GM19372 (cell line): ENCODE data around the gene CYP17A1.
"Not testable (repeated sequence)": the region's sequence is repeated elsewhere in the genome, so short reads cannot be mapped to it uniquely, and the experiment has no call there.

Experiments used
- ATAC-seq: cut with Tn5 transposase; IDR thresholded peaks from one replicate; pipeline ENCODE4 v1.9.1; 2021; ENCODE audit warnings: mild to moderate bottlenecking, low read depth, moderate library complexity; ENCODE audit not compliant: unreplicated experiment

The CYP17A1 gene

DNA sequence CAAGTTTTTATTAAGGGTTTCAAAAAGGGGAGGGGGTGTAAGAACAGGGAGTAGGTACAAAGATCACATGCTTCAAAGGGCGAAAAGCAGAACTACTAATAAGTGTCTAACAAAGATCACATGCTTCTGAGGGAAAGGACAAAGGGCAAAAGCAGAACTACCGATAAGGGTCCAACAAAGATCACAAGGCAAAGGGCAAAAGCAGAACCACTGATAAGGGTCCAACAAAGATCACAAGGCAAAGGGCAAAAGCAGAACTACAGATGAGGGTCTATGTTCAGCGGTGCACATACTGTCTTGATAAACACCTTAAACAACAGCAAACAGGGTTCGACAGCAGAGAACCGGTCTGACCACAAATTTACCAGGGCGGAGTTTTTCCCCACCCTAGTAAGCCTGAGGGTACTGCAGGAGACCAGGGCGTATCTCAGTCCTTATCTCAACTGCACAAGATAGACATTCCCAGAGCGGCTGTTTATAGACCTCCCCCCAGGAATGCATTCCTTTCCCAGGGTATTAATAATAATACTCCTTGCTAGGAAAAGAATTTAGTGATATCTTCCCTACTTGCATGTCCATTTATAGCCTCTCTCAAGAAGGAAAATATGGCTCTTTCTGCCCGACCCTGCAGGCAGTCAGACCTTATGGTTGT lies 1.2 kb upstream of the CYP17A1 start:
- ATAC-seq = not testable (repeated sequence)

DNA sequence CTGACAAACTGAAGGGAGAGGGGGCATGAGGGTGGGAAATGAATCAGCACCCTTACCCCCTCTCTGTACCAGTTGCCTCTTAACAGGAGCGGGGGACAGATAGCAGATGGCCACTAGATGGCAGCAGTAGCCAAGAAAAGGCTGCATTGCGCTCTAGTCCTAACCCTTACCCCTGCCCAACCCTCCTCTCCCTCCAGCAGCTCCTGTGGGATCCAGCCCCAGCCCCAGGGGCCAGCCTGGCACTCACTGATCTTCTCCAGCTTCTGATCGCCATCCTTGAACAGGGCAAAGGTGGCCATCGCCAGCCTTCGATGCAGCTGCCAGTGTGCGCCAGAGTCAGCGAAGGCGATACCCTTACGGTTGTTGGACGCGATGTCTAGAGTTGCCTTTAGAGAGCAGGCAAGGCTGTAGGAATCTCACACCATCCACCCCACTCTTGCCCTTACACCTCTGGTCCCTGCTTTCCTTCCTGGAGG lies 2.2 kb downstream of the CYP17A1 start:
- ATAC-seq = no peak

DNA sequence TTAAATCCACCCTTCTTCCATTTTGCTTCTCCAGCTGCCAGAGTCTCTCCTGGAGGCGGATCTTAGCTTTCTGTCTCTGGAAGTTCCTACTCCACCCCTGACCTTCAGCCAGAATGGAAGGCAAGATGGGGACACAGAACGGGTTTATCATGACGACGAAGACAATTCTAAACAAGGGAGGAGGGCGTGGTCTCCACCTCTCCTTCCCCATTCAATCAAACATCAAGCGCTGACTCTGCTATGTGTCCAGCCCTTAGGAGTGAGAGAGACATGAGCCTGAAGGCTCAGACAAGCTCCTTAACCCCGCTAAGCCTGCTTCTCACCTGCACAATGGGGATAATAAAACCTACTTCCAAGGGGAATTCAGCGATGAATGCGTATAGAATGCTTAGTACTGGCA lies 3.1 kb downstream of the CYP17A1 start:
- no peak for ATAC-seq

DNA sequence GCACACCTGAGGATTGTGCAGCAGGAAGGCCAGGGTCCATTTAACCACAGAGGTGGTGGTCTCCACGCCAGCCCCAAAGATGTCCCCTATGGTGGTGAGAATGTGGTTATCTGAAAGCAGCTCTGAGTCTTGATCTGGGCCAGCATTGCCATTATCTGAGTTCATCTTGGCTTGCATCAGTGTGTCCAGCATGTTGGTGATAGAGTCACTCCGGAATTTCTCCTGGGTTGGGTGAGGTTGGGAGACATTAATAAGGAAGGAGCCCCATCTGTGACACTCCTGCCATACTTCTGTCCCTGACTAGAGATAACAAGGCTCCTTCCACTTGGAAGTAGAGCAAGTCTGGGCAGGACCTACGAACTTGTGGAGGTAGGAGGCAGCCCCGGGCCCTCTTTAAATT lies 4.2 kb downstream of the CYP17A1 start:
- ATAC-seq = no peak

DNA sequence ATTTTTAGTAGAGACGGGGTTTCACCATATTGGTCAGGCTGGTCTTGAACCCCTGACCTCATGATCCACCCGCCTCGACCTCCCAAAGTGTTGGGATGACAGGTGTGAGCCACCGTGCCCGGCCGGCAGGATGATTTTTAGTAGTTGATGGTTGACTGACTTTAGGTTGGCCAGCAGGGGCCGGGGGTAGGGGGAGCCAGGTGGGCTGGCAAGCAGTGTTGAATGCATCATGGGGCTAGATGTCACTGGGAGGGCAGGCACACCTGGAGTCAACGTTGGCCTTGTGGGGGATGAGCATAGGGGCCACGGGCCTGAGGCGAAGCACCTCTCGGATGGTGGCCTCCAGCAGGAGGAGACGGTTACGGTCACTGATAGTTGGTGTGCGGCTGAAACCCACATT lies 5.0 kb downstream of the CYP17A1 start:
- no peak for ATAC-seq

DNA sequence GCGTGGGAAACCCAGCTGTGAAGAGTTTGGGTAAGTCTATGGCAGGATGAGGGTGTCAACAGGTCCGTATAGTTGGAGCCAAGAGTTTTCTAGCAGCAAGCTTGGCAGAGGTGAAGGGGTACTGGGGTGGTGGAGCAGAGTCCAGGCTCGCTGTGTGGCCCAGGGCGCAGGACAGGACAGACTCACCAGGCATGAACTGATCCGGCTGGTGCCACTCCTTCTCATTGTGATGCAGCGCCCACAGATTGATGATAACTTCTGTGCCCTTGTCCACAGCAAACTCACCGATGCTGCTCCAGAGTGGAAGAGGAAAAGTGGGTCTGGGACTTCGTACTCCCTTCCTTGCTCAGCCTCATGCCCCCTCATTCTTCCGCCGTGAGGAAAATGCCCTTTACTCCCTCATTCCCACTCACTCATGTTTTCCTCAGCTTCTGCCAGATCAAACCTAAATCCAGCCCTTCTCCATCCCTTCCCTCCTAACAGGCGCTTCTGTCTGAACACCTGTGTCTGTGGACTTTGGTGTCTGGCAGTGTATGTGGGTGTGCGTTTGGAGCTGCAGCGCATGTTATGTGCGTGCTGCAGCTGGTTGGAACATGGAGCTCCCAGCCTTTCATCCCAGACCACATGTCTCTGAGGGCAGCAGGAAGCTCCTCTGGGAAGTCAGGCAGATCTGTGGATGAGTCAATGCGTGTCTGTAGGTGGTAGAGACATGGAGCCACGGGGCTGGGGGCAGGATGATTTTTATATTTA lies 5.7 kb downstream of the CYP17A1 start:
- no peak for ATAC-seq

DNA sequence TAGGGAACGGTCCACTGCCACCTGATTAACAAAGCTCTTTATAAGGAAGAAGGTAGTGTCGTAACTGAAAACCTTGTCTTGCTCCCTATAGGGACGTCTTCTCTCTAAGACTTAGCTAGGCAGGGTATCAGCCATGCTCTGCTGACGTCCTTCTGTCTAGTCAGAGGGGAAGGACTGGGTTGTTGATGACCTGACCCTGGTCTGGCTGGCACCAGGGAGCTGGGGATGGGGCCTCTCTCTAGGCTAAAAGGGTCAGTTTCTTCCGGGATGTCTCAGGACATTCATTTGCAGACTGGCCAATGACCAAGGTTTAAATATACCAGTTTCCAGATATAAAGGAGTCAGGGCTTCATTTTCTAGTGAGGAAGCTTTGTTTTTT lies 9.6 kb downstream of the CYP17A1 start:
- ATAC-seq = no peak

DNA sequence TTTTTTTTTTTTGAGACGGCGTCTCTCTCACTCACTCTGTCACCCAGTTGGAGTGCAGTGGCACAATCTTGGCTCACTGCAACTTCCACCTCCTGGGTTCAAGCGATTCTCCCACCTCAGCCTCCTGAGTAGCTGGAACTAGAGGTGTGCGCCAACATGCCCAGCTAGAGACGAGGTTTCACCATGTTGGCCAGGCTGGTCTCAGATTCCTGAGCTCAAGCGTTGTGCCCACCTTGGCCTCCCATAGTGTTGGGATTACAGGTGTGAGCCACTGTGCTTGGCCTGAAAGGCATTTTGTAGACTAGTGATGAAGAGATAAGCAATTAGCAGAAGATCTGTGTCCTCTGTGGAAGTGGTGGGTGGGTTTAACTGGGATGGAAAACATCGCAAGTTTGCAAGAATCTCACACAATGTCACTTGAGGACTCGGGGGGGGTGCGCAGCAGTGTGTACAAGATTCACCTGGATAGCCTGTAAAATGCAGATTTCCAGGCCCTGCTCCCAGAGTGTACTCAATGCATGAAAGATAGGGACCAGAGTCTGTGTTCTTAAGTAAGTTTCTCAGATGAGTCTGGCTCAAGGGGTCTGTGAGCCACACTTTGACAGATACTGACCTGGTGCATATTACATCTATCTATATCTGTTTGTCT lies 10.9 kb downstream of the CYP17A1 start:
- no peak for ATAC-seq

DNA sequence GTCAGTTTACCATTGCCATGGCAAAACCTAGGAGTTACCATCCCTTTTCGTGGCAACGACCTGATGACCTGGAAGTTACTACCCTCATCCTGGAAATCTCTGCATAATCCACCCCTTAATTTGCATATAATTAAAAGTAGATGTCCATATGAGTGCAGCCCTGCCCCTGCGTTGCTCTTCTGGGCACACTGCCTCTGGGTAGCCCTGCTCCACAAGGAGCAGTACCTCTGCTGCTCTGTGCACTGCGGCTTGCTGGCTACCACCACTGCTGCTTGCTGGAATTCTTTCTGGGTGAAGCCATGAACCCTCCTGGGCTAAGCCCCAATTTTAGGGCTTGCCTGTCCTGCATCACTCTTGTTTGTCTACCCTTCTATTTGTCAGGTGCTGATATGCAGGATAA lies 12.5 kb downstream of the CYP17A1 start:
- ATAC-seq = no peak

DNA sequence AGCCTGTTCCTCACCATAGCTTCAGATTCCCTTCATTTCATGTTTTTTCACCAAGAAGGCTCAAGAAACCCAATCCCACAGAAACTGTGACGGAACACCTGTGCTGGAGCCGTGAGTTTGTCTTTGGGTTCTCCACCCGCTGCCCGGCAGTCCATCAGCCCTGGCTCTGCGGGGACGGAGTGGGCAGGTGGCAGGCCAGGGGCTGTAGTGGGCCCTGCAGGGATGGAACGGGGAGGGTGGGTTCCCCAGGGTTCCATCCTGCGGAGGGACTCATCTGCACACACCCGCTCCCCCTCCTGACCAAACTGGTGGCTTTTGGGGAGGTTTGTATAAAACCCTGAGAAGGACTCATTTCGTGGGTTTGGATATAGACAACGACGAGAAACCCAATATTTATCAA lies 15.0 kb downstream of the CYP17A1 start:
- no peak for ATAC-seq

DNA sequence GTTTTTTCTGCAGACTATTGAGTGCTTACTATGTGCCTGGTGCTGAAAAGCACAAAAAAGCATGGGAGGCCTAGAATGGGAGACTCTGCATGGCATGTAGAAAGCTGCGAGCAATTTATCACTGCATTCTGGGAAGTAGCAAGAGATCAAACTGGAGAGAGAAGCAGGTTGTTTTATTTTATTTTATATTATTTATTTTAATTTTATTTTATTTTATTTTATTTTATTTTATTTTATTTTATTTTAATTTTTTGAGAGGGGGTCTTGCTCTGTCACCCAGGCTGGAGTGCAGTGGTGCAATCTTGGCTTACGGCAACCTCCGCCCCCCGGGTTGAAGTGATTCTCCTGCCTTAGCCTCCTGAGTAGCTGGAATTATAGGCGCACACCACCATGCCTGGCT lies 17.2 kb downstream of the CYP17A1 start:
- ATAC-seq = not testable (repeated sequence)

DNA sequence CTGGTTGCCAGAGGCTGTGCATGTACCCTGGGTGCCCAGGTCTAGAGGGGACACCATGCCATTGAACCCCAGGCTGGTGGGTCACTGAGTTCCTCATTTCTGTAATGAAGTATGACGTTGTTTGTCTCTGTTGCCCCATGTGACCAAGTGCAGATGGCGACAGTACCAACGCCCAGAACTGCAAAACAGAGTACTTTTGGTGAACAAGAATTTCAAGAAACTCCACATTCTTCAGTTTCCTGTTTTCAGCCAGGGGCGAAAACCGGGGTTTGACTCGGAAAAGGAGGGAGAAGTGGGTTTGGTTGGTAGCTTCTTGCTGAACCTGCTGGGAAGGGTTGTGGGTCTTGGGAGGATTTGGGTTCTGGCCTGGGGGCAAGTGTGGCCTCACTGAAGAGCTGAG lies 18.2 kb downstream of the CYP17A1 start:
- no peak for ATAC-seq

DNA sequence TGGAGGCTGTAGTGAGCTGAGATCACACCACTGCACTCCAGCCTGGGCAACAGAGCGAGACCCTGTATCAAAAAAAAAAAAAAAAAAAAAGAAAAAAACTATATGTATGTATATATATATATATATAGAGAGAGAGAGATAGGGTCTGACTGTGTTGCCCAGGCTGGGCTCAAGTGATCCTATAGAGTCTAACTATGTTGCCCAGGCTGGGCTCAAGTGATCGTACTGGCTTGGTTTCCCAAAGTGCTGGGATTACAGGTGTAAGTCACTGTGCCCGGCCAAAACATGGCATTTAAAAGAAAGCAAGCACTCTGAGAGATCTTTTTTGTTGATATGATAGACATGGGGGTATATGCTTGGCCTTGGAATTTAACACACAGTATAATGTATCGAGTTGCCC lies 20.0 kb downstream of the CYP17A1 start:
- ATAC-seq = no peak

DNA sequence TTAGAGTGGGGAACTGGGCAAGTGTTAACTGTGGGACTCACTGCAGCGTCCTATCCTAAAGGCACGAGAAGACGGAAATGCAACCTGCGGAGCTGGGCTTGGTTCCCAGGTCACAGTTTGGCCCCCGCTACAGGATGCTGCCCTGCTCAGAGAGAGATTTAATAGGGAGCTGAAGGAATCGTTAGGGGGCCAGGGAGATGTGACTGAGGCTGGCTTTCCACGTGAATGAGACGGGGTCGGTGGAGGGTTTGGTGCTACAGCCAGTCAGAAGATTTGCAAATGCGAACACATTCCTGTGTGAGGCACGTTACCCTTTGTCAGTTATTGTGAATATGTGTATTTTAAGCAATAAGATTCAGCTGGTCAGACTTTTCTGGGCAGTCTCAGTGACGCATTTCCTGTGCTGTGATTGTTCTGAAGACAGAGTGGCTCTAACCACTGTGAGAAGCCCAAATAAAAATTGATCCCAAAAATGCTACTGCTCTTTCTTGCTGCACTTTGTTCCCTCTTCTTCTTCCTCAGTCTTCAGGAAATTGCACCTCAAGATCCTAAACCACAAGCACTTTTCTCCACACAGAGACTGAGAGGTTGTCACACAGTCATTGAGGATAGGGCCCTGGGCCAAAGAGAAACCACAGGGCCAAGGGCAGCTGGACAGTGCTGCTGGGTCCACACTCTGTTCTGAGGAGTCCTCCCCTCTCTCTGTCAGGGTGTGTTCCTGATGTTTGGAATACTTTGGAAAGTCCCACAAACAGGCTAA lies 21.2 kb downstream of the CYP17A1 start:
- ATAC-seq = no peak

DNA sequence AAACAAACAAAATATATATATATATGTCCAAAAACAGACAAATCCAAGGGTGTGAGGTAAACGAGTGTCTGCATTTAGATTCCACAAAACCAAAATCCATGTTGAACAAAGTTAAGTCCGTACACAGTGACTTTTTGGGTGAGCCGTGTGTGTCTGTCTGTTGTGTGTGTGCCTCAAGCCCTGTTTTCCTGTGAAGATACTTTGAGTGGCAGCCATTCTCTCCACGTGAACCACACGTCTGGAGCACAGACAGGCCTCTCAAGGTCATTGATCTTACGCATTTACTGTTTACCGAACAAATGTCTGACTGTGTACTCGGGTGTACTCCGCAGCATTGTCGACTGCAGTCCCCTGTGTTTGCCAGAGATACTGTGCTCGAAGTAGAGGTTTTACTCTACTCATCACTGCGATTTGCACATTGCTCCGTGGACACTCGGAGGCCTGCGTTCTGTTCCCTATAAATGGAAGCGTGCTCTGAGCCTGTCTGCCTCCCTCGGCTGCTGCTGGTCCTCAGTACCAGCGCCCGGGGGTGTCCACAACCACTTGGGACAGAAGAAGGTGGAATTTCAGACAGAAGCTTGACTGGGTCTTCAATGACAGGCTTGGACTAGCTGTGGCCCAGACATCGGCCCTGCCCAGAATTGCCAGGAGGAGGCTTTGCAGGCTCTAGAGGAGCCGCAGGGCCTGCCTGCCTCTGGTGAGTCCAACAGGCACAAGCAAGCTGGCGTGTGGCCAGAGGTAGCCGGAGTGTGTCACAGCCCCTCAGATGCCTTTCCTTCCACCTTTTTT lies 22.1 kb downstream of the CYP17A1 start:
- no peak for ATAC-seq

DNA sequence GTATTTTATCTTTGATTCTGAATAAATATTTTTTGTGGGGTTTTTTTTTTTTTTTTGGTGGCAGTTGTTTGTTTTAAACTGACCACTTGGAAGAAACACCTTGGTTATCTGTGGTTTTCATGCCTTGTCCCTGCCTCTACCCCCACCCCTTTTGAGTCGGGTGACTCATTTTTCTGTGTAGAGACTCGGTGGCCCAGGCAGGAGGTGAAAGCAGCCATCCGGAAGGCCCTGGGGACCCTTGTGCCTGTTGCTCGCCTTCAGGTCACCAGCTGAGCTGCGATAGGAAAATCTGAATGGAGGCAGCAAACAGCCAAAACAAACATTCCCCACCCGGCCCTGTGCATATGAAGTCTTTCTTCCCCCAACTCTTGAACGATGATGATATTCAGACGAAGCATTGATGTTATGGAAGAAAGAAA lies 22.8 kb downstream of the CYP17A1 start:
- no peak for ATAC-seq

DNA sequence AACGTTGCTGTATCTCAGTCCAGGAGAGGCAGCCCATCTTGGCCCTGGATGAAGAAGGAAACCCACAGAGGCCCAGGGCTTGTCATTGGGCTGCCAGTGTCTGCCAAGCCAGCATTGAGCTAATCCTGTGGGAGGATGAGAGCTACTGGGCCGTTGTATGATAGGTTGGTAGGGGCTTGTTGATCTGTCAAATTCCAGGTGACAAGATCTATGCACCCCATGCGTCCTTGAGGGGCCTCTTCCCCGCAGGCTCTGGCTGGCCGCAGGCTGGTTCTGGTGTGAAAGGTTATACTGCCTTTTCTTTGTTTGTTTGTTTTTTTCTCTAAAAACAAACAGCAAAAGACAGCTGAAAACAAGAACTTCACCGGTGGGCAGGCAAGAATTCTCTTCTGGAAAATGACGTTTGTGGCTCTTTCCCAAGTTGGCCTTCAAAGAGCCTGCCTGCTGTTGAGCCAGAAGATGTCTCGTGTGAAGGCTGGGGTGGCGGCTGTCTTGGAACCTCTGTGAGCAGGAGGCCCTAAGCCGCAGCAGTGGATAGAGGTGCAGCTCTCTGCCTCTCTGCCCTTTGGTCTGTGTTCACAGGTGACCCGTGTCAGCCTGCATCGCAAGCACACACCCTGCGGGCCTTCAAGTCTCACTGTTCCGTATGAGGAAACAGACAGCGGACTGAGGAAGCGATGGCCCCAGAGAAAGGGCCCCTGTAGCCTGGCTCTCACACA lies 23.3 kb downstream of the CYP17A1 start:
- ATAC-seq = no peak

DNA sequence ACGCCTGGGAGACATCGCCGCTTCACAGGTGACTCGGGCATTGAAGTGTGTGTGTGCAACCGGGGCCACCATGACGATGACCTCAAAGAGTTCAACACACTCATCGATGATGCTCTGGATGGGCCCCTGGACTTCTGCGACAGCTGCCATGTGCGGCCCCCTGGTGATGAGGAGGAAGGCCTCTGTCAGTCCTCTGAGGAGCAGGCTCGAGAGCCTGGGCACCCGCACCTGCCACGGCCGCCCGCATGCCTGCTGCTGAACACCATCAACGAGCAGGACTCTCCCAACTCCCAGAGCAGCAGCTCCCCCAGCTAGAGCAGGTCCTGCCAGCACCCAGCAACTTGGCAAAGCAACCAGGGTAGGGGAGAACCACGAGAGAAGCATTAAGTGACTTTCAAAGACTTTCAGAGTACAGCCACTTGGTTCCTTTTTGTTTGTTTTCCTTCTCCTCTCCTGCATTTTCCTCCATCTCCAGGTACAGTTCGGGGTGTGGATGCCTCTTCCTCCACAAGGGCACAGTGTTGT lies 24.1 kb downstream of the CYP17A1 start:
- ATAC-seq = no peak

DNA sequence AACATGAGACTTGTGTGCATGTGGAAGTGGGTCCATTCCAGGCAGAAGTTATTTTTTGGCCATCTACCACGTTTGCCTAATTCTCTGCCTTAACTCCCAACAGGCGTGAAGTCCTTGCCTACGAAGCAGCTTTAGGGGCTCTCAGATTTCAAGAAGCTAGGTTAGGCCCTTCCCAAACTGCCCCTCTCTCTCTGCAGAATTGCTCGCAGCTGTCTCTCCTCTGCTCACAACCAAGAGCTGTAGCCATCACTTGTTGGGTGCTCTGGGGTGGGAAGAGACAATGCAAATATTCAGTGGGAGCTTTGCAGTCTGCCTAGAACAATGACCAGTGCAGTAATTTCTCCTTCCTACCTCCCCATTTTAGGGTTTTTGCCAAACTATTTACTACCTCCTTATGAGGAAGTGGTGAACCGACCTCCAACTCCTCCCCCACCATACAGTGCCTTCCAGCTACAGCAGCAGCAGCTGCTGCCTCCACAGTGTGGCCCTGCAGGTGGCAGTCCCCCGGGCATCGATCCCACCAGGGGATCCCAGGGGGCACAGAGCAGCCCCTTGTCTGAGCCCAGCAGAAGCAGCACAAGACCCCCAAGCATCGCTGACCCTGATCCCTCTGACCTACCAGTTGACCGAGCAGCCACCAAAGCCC lies 24.9 kb downstream of the CYP17A1 start:
- ATAC-seq = no peak
